ENCODE results near the gene GAST.

- no peak for TF ChIP-seq POLR2A (IDR thresholded peaks at IDR 0.05; ENCODE audit: low read depth, low read length)
- no peak for TF ChIP-seq POLR2AphosphoS5 (IDR thresholded peaks at IDR 0.05; ENCODE audit: low read depth, low read length)
- no peak for TF ChIP-seq TAF1 (IDR thresholded peaks at IDR 0.05; ENCODE audit: borderline replicate concordance, low read depth, low read length)
Observed at GRCh38 chr17:41736983-41737679, 25.0 kb downstream of the GAST start.

Measured in GM12892 (cell line).